Left cardiac atrium (tissue), 4 donors: ENCODE data around the gene CLECL1. TPM values are rescaled to one million over a fixed set of nuclear protein-coding genes. Genes with fewer than 3 reads are reported as not detected.
"Not testable (repeated sequence)": the region's sequence is repeated elsewhere in the genome, so short reads cannot be mapped to it uniquely, and the experiment has no call there.

Source experiments
- ATAC-seq, 2 donors: fragments of 200-7000 bp; cut with Tn5 transposase; one replicate each; pipeline ENCODE4 v1.9.1; 2020; ENCODE audit warnings: mild to moderate bottlenecking in 2 of 2, moderate library complexity in 2 of 2
- DNase-seq: peaks from one replicate; pipeline ENCODE4 v3.0.0-alpha.2; 2020
- intact Hi-C, 2 donors: fragments of 100-400 bp; cut with DNase I; formaldehyde crosslinking; loops; one replicate each; pipeline versions ENCODE4 v1.14.1 to v1.15.1; 2022 to 2023
- total RNA-seq, 2 donors: library from RNA; stranded (reverse); fragmentation: NEBNext Ultra II Directional; extraction: Animal tissue kit (Norgen Biotek cat#: 25700); gene quantifications; one replicate each; pipeline ENCODE4 v1.2.1, GENCODE V29; 2021
- donor health status: DM: no; HTN: yes; CAD: no.
- donor health status: DM: no; HTN: yes; CAD: no; lungs with severe emphysema.
- donor health status: DM: yes; HTN: yes; CAD: no.
- donor health status: Dilated cardiomyopathy.

Gene CLECL1
- total RNA-seq, 2 donors from 2014 or later = 1.2 TPM; not detected in 1

DNA sequence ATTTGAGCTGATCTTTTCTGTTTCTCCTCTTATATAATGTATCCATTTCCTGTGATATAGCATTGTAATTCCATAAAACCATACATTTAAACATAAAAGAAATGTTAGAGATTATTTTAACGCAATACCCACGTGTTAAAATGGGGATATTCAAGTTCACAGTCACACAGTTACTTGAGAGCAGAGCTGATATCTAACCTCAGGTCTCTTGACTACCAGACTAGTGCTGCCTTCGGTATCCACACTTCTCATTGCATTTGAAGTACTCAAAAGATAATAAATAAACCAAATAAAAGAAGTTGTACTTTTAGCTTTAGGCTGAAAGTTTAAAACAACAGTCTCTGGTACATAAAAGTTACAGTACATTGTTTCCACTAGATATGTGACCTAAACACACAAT lies 2.9 kb downstream of the CLECL1 start:
- no peak for ATAC-seq
- intact Hi-C loops = no loop called here
- DNase-seq = no peak

DNA sequence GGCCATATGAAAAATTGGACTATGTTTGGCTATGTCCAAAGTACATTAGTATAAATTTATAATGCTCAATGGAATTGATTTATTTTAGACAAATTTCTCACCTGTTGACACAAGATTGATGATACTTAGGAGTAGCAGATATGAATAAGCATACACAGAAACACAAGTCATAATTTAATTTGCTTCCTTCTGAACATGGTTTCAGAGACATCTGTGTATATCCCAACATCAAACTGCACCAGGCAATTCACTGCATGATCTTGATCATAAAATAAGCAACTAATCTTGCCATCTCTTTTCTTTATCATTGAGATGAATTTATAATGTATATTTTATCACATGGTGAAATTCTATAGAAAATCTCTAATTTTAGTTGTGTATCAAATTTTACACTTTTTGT lies 3.8 kb downstream of the CLECL1 start:
- intact Hi-C loops = no loop called here
- DNase-seq = no peak
- ATAC-seq = no peak

DNA sequence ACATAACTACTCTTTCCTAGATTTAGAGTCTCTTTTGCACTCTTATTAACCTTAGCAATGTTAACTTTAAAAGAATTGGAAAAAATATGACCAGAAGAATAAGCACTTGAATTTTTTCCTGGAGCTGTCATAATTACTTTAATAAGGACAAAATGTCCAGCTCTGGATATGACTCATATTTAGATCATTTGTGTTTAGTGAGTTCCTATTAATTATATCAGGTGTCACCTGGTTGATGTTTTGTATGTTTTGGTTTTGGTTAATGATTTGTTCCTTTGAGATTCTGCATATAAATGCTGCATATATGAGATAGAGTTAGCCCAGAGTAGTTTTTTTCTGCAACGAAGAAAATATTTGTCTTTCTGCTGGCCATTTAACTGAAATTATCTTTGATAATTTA lies 5.1 kb downstream of the CLECL1 start:
- no peak for DNase-seq
- intact Hi-C loops = no loop called here

DNA sequence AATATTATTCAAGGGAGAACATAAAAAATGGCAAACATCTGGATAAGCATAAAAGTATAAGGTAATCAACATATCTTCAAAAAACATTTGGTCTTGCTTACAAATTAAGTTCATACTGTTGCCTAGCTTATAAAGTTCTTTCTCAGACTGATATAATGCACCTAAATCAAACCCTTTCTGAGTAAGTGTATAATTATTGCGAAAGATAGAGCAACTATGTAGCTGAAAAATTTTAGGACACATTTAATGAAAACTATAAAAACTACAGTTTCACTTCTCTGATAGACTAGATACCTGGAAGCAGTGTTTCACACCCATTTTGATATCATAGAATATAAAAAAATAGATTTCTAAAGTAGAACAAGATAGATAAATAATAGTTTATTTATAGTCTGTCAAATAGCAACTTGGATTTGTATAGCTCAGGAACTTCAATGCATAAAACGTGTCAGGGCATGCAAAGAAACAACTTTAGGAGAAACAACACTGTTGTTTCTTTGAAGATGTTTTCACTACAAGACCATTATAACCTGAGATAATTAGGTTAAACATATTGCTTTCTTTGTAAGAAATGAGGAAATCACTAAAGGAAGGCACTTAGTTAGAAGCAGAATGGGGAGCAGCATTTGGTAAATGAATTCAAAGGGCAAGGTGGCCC lies 7.6 kb downstream of the CLECL1 start:
- ATAC-seq (no peak), DNase-seq (no peak)
- intact Hi-C loops = no loop called here

More for the DNA sequence above, 5.1 kb downstream of the CLECL1 start:
- ATAC-seq = no peak

DNA sequence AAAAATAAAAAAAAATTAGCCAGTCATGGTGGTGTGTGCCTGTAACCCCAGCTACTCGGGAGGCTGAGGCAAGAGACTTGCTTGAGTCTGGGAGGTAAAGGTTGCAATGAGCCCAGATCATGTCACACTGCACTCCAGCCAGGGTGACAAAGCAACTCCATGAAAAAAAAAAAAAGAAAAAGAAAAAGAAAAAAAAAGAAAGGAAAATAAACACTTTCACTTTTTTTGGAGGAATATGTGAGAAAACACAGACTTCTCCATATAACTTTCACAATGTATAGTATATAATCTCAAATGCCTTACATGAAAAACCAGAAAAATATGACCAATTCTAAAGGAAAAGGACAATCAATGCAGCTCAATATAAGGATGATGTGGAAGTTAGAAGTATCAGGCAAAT lies 8.9 kb downstream of the CLECL1 start:
- intact Hi-C loops = no loop called here
- ATAC-seq = no peak
- no peak for DNase-seq

DNA sequence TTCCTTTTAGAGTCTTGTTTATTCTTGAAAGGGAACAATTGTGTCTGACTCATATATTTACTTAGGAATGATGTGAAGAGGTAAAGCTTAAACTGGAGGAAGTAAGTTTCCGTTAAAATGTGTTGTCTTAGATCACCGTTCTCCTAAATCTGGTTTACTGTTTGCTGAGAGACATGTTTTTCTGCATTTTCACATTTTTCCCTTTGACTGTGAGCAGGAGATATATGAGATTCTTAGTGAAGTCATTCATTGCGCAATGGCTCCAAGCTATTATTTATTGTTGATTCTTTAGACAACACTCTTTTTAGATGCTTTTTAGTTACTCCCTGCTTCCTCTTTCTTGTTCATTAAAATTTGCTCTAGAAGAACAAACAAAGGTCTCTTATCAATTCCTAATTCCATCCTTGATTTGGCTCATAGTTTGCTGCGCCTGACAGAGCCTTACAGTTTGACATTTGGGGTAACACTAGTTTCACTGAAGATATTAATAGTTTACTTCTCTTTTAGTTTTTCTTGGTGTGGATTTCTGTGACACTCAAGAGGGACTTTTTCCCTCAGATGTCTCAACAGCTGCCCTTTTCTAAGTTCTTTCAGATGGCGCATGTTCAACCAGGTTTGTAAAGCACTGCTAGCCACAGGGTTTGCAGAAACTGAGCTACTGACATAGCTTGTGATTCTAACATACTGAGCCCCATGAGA lies 11.4 kb downstream of the CLECL1 start:
- intact Hi-C loops = no loop called here
- DNase-seq (no peak), ATAC-seq (no peak)

DNA sequence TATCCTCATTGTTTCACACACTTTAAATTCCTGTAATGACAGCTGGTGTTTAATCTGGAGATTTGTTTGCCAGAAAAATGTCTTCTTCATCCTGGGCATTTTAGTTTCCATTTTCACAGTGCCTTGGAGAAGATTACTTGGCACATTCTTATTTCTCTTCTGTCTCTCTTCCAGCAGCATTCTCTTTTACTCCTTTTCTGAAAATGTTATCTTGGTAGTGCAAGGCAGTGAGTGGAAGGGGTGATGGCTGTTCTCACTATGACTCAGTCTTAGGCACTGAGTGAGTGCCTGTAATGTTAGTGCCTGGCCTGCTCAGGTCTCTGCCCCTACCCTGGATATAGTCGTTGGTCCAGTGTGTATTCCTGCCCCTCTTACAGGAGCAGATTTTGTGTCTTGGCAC lies 13.1 kb downstream of the CLECL1 start:
- no peak for DNase-seq
- ATAC-seq = peak in 1 of 2 donors; percentile 33
- intact Hi-C loops = no loop called here

DNA sequence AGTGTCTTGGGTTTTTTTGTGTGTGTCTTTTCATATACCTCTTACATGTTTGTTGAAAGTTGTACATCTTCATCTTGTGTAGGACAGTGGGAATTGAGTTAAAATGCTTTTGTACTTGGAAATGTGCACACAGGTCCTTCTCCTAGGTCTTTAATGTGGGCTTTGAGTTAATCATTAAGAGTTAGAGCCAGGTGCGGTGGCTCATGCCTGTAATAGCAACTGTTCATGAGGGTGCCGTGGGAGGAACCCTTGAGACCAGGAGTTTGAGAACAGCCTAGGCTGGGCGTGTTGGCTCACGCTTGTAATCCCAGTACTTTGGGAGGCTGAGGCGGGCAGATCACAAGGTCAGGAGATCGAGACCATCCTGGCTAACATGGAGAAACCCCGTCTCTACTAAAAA lies 13.9 kb downstream of the CLECL1 start:
- intact Hi-C loops = no loop called here
- ATAC-seq (no peak), DNase-seq (no peak)

DNA sequence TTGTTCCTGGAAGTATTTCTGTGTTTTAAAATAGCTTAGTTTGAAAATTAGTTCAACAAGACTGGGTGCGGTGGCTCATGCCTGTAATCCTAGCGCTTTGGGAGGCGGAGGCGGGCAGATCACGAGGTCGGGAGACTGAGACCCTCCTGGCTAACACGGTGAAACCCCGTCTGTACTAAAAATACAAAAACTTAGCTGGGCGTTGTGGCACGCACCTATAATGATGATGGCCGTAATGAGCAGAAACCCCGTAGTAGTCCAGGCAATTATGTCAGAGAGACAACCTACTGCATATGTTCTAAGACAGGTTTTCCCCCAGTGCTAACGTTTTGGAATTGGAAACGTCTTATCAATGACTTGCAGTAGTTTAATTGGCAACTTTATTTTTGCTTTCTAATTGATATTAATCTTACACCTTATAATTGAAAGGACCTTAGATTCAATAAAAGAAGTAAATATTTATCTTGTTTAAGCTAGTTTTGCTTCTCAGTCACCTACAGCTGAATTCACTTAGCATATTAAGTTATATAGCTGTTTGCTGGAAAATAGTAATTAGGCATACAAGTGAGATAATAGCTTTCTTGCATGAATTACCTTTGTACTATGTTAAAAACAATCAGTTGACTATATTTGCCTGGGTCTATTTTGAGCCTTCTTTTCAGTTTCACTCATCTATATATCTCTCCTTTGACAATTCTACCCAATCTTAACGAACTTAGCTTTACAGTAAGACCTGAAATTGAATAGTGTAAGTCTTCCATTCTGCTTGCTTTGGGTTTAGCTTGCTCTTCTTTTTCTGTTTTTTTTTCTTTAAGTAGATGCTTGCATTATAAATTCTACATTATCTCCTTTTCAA lies 15.6 kb downstream of the CLECL1 start:
- DNase-seq (no peak), ATAC-seq (no peak)
- intact Hi-C loops = no loop called here

DNA sequence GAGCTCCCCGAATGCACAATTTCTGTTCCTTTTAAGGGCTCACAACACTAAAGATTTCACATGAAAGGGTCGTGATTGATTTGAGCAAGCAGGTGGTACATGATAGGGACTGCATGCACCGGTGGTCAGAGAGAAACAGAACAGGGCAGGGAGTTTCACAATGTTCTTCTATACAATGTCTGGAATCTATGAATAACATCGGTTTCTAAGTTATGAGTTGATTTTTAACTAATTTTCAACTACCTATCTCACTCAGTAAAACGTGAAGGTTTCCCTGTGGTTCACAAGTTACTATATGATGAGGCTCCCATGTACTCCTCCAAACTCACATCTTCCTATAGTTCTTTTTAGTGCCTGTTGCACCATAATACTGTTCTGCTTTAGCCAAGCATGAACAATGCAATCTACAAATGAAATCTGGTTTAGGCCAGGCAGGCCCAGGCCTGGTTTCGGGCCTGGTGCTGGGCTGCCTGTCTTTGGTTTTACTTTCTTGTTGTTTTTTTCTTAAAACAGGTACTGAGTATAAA lies 19.8 kb downstream of the CLECL1 start:
- DNase-seq, ATAC-seq, intact Hi-C loops: not testable (repeated sequence)

DNA sequence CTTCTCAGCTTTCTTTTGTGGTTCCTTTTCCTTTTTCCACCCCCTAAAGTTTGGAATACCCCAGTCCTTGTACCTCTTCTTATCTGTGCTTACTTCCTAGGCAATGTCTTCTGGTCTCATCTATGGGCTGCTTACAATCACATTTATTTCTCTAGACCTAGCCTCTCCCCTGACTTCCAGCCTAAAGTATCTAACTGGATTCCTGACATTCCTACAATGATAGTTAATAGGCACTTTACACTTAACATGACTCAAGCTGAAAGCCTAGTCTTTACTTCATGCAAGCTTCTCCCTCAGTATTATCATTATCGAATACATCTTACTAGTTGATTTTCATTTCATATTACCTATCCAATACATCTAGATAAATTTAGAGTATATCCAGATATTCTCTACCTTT lies 21.2 kb downstream of the CLECL1 start:
- no peak for ATAC-seq
- intact Hi-C loops = no loop called here

DNA sequence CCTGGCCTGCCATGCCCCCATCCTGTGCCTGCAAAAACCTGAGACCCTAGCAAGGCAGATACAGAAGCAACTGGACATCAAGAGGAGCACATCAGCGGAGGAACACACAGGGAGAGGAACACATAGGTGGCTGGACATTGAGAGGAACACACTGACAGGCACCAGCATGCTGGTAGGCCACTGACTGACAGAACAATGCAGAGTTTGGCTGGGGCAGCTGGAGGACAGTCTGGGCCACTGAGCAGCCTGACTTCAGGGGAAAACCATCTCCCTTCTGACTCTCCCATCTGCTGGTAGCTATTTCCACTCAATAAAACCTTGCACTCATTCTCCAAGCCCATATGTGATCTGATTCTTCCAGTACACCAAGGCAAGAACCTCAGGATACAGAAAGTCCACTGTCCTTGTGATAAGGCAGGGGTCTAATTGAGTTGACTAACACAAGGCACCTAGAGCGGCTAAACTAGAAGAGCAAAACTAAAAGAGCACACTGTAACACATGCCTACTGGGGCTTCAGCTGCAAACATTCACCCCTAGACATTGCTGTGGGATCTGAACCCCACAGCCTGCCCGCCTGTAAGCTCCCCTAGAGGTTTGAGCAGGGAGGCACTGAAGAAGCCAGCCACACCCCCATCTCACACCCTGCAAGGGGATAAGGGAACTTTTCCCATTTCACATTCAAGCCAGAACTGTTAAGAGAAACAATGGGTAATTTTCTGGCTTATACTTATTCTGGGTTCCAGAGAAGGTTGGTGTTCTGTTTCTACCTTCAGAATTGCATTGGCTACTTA lies 22.1 kb downstream of the CLECL1 start:
- ATAC-seq (no peak), DNase-seq (no peak)
- intact Hi-C loops = no loop called here

More for the DNA sequence above, 21.2 kb downstream of the CLECL1 start:
- no peak for DNase-seq

DNA sequence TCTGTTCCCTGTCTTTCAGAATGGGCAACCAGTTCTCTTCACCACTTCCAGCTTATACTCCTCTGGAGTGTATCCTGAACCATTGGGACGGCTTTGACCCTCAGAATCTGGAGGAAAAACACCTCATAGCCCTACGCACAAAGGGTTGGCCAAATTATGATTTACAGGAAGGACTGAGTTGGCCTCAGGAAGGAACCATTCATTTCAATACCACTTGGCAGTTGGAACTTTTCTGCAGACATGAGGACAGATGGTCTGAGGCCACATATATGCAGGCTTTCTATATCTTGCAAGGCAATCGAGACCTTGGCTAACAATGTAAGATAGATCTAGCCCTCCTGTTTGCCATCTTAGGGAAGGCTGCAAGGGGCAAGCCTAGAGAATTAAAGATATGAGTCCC lies 24.0 kb downstream of the CLECL1 start:
- DNase-seq (no peak), ATAC-seq (no peak)
- intact Hi-C loops = loop anchor here (5.0 kb wide), 1 partner anchor 72 kb away; no protein-coding TSS in a partner anchor

DNA sequence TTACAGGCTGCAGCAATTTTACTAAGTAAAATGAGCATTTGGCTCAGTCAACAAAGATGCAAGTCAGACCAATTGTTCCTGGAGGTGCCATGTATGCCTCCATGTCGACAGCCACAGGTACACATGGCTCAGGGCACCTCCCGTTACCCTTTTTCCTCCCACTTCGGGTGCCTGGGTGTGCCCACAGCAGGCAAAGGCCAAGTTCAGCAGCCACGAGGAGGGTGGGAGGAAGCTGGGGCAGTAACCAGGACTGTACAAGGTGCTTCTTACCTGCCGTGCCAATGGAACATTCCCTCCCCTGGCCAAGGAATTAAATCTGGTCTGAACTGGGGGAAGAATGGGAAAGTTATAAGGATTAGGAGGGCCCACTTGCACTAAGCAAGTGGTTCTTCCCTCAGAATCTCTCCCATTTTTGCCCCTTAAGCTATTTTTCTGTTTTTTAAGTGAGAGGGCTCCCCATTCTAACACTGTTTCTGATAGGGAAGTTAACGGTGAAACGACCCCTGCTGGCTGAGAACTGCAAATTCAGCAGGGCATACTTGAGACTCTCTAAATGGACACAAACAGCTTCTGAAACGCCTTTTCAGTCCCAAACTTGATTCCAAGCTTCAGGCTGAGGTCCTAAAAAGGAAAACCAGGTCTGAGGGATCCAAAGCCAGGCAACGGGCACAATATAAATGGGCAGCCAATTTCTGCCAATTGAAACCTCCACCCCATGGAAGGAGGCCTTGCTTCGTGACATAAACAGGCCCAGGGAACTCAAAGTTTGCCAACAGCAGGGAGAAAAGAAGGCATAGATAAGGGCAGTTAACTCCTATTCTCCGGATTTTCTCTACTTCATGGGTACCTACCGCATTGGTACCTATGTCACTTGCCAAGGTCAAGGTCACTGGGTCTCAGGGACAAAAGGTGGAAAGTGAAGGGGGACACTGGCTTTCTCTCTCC lies 24.8 kb downstream of the CLECL1 start:
- intact Hi-C loops = loop anchor here (5.0 kb wide), 1 partner anchor 71 kb away; no protein-coding TSS in a partner anchor
- ATAC-seq (peak; percentile 62 to 70), DNase-seq (peak; percentile 36)

DNA sequence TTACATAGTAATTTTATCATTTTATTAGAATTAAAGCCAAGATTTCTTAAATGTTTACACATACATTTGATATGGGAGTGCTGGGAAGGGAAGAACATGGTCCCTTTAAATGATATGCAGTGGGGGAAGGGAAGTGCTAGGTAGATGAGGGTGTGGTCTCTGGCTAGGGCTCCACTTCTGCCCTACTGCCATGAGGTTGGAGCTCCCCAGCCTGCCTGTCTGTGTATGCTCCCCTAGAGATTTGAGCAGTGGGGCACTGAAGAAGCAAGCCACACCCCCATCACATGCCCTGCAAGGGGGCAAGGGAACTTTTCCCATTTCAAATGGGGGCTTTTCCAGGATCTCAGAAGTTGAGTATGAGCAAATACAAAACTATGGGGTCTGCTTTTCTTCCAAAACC lies 25.5 kb downstream of the CLECL1 start:
- intact Hi-C loops = loop anchor here (5.0 kb wide), 1 partner anchor 70 kb away; no protein-coding TSS in a partner anchor
- DNase-seq (no peak), ATAC-seq (no peak)

DNA sequence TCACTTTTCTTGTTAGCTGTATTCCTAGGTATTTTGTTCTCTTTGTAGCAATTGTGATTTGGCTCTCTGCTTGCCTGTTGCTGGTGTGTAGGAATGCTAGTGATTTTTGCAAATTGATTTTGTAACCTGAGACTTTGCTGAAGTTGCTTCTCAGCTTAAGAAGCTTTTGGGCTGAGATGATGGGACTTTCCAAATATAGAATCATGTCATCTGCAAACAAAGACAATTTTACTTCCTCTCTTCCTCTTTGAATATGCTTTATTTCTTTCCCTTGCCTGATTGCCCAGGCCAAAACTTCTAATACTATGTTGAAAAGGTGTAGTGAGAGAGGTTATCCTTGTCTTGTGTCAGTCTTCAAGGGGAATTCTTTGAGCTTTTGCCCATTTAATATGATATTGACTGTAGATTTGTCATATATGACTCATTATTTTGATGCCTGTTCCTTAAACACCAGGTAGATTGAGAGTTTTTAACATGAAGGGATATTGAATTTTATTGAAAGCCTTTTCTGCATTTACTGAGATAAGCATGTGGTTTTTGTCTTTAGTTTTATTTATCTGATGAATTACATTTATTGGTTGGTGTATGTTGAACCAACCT lies 26.7 kb downstream of the CLECL1 start:
- intact Hi-C loops = loop anchor here (5.0 kb wide), 1 partner anchor 69 kb away; no protein-coding TSS in a partner anchor
- DNase-seq (no peak), ATAC-seq (no peak)

DNA sequence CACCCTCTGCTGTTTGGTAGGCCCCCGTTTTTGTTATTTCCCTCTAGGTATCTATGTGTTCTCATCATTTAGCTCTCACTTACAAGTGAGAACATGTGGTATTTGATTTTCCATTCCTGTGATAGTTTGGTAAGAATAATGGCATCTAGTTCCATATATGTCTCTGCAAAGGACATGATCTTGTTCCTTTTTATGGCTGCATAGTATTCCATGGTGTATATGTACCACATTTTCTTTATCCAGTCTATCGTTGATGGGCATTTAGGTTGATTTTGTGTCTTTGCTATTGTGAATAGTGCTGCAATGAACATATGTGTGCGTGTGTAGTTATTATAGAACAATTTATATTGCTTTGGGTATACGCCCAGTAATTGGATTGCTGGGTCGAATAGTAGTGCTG lies 28.3 kb downstream of the CLECL1 start:
- DNase-seq = not testable (repeated sequence)
- intact Hi-C loops = loop anchor here in 1 of 2 donors (5.0 kb wide), 1 partner anchor 57 kb away; no protein-coding TSS in a partner anchor

More for the DNA sequence above, 28.3 kb downstream of the CLECL1 start:
- ATAC-seq = not testable (repeated sequence)
